ENCODE data around the gene PPARD.
"Not testable (repeated sequence)": the region's sequence is repeated elsewhere in the genome, so short reads cannot be mapped to it uniquely, and the experiment has no call there.

Gene PPARD

GRCh38 chr6:35406711-35407485 is 64.5 kb downstream of the PPARD start:
- DNase-seq (ENCODE audit: low spot score): no peak

- DNase-seq (ENCODE audit: low spot score): no peak
Observed at GRCh38 chr6:35409245-35409644, 66.9 kb downstream of the PPARD start.

GRCh38 chr6:35410131-35410530 is 67.8 kb downstream of the PPARD start:
- DNase-seq (ENCODE audit: low spot score): no peak

GRCh38 chr6:35411066-35411465 is 68.7 kb downstream of the PPARD start:
- DNase-seq (ENCODE audit: low spot score): no peak

- DNase-seq (ENCODE audit: low spot score): no peak
Observed at GRCh38 chr6:35412102-35412501, 69.7 kb downstream of the PPARD start.

- no peak for DNase-seq (ENCODE audit: low spot score)
Observed at GRCh38 chr6:35413911-35414310, 71.6 kb downstream of the PPARD start.

GRCh38 chr6:35415065-35415891 is 72.9 kb downstream of the PPARD start:
- DNase-seq (ENCODE audit: low spot score): peak; percentile 76

- no peak for DNase-seq (ENCODE audit: low spot score)
Observed at GRCh38 chr6:35417979-35418661, 75.8 kb downstream of the PPARD start.

GRCh38 chr6:35419417-35419816 is 77.1 kb downstream of the PPARD start:
- DNase-seq (ENCODE audit: low spot score): no peak

GRCh38 chr6:35419961-35420360 is 77.6 kb downstream of the PPARD start:
- no peak for DNase-seq (ENCODE audit: low spot score)

- DNase-seq (ENCODE audit: low spot score): no peak
Observed at GRCh38 chr6:35425284-35425683, 82.9 kb downstream of the PPARD start.

GRCh38 chr6:35426074-35426473 is 83.7 kb downstream of the PPARD start:
- no peak for DNase-seq (ENCODE audit: low spot score)

GRCh38 chr6:35427435-35427834 is 85.1 kb downstream of the PPARD start:
- DNase-seq (ENCODE audit: low spot score): no peak

- DNase-seq (ENCODE audit: low spot score): no peak
Observed at GRCh38 chr6:35427851-35428321, 85.5 kb downstream of the PPARD start.

GRCh38 chr6:35428421-35429149 is 86.2 kb downstream of the PPARD start:
- peak; percentile 49 for DNase-seq (ENCODE audit: low spot score)

- no peak for DNase-seq (ENCODE audit: low spot score)
Observed at GRCh38 chr6:35429463-35429862, 87.1 kb downstream of the PPARD start.

- no peak for DNase-seq (ENCODE audit: low spot score)
Observed at GRCh38 chr6:35432291-35432690, 89.9 kb downstream of the PPARD start.

GRCh38 chr6:35432702-35433101 is 90.3 kb downstream of the PPARD start:
- DNase-seq (ENCODE audit: low spot score): not testable (repeated sequence)

- no peak for DNase-seq (ENCODE audit: low spot score)
Observed at GRCh38 chr6:35435074-35435837, 92.9 kb downstream of the PPARD start.

GRCh38 chr6:35436071-35436857 is 93.9 kb downstream of the PPARD start:
- no peak for DNase-seq (ENCODE audit: low spot score)

All from HuH-7.5 (cell line).